PC-3 (cell line): ENCODE measurements around the gene KCNJ13.

Source experiments
- CTCF ChIP-seq: fragments of 300-600 bp; sonication (generic); conservative IDR thresholded peaks from 2 replicates; pipeline ENCODE4 v1.5.1; 2017; ENCODE audit warnings: antibody characterized with exemption, low read depth, mild to moderate bottlenecking, low read length
- EZH2 ChIP-seq: fragments of 300-600 bp; sonication (generic); IDR thresholded peaks from one replicate; pipeline ENCODE4 v1.6.1; 2017; ENCODE audit warnings: antibody characterized with exemption, mild to moderate bottlenecking, low read length; ENCODE audit not compliant: unreplicated experiment
- EZH2phosphoT487 ChIP-seq: fragments of 300-600 bp; sonication (generic); IDR thresholded peaks from 2 replicates; pipeline ENCODE4 v1.6.1; 2018; ENCODE audit warnings: mild to moderate bottlenecking, antibody characterized with exemption, low read length, borderline replicate concordance

GRCh38 chr2:232748038-232748437, 28.3 kb downstream of the KCNJ13 start:
- TF ChIP-seq CTCF (no peak), EZH2 (no peak), EZH2phosphoT487 (no peak)
